Left ventricle myocardium inferior (tissue), 1 donor: ENCODE data around the gene MRC2. TPM values are rescaled to one million over a fixed set of nuclear protein-coding genes. Genes with fewer than 3 reads are reported as not detected.

Experiments used
- DNase-seq: peaks from one replicate; pipeline ENCODE4 v3.0.0-alpha.2; 2020
- H3K27ac ChIP-seq: fragments of 200-600 bp; replicated peaks from 2 replicates; pipeline ENCODE4 v1.8.0; 2021
- H3K27me3 ChIP-seq: fragments of 200-600 bp; 2 replicates; pipeline ENCODE4 v1.8.0; 2021; ENCODE audit warnings: low read depth
- H3K36me3 ChIP-seq: fragments of 200-600 bp; 2 replicates; pipeline ENCODE4 v1.8.0; 2021
- H3K4me1 ChIP-seq: fragments of 200-600 bp; 2 replicates; pipeline ENCODE4 v1.8.0; 2021
- H3K4me3 ChIP-seq: fragments of 200-600 bp; 2 replicates; pipeline ENCODE4 v1.8.0; 2021; ENCODE audit warnings: mild to moderate bottlenecking, moderate library complexity
- H3K9me3 ChIP-seq: fragments of 200-600 bp; replicated peaks from 2 replicates; pipeline ENCODE4 v1.8.0; 2021
- CTCF ChIP-seq: fragments of 200-600 bp; IDR thresholded peaks from 2 replicates; pipeline ENCODE4 v1.8.0; 2021; ENCODE audit warnings: antibody characterized with exemption, mild to moderate bottlenecking, borderline replicate concordance
- intact Hi-C: fragments of 100-400 bp; cut with micrococcal nuclease; formaldehyde crosslinking; loops from one replicate; pipeline ENCODE4 v1.11.0; 2022
- total RNA-seq: library from RNA; stranded (reverse); fragmentation: NEBNext Ultra II Directional; extraction: Animal tissue kit (Norgen Biotek cat#: 25700); gene quantifications from one replicate; pipeline ENCODE4 v1.2.1, GENCODE V29; 2021
- donor health status: DM: no; HTN: yes; CAD: no; lungs with severe emphysema.

The MRC2 gene
- total RNA-seq, 1 donor from 2014 or later, result 22.8 TPM

GRCh38 chr17:62661337-62661736 is 33.9 kb downstream of the MRC2 start:
- Histone ChIP-seq H3K9me3 (peaks cover 15% of the 10 kb centered on the region), H3K4me1 (peaks cover 4% of the 10 kb centered on the region), H3K36me3 (peaks cover 4% of the 10 kb centered on the region), H3K4me3 (no peak overlapping the region), H3K27ac (no peak overlapping the region), H3K27me3 (peaks cover 9% of the 10 kb centered on the region)
- no peak for DNase-seq
- TF ChIP-seq CTCF, result no peak
- intact Hi-C loops, result no loop called here

- Histone ChIP-seq H3K27me3 (peaks cover 9% of the 10 kb centered on the region), H3K9me3 (peaks cover 15% of the 10 kb centered on the region), H3K4me1 (no peaks in the 10 kb centered on the region), H3K27ac (no peak overlapping the region), H3K4me3 (no peak overlapping the region), H3K36me3 (peaks cover 4% of the 10 kb centered on the region)
- DNase-seq, result no peak
- TF ChIP-seq CTCF, result no peak
- intact Hi-C loops, result no loop called here
Observed at GRCh38 chr17:62662855-62663254, 35.4 kb downstream of the MRC2 start.

DNA sequence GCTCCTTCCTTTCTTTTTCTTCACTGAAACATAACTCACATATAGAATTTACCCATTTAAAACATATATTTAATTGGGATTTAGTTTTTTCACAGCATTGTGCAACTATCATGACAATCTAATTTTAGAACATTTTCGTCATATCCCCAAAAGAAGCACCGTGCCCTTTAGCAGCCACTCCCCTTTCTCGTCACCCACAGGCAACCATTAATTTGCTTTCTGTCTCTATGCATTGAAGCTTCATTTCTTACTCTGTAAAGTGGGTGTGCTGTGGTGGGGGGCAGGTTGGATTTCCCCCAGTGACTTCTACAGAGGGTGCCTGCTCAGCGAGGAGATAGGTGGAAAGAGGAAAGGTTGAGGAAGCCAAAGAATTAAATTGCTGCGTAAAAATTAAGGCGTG is 35.8 kb downstream of the MRC2 start:
- intact Hi-C loops, result no loop called here

DNA sequence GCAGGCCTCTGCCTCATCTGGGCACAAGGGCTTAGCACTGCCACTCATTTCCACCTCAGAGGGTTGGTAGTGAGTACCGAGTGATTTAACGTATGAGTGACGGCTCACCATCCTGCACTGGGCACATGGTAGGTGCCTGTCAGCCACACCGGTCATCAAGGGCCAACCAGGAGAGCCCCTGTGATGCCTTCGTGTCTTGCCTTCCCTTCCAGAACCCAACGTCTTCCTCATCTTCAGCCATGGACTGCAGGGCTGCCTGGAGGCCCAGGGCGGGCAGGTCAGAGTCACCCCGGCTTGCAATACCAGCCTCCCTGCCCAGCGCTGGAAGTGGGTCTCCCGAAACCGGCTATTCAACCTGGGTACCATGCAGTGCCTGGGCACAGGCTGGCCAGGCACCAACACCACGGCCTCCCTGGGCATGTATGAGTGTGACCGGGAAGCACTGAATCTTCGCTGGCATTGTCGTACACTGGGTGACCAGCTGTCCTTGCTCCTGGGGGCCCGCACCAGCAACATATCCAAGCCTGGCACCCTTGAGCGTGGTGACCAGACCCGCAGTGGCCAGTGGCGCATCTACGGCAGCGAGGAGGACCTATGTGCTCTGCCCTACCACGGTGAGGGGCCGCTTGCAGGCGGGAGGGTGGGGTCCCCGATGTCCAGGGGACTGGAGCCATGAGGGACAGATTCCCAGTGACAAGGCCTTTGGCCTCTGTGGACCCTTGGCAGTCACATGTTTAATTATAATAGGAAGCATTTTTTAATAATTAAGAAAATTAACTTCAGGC is 37.1 kb downstream of the MRC2 start:
- Histone ChIP-seq H3K9me3 (peaks cover 15% of the 10 kb centered on the region), H3K4me1 (no peaks in the 10 kb centered on the region), H3K27ac (no peak overlapping the region), H3K27me3 (peaks cover 9% of the 10 kb centered on the region), H3K4me3 (no peak overlapping the region), H3K36me3 (peaks cover 4% of the 10 kb centered on the region)
- TF ChIP-seq CTCF, result no peak
- DNase-seq, result no peak
- intact Hi-C loops, result no loop called here

More for the DNA sequence above, 35.8 kb downstream of the MRC2 start:
- H3K9me3 ChIP-seq, result peaks cover 15% of the 10 kb centered on the region
- peaks cover 4% of the 10 kb centered on the region for H3K36me3 ChIP-seq
- peaks cover 9% of the 10 kb centered on the region for H3K27me3 ChIP-seq
- DNase-seq, result no peak
- no peak for TF ChIP-seq CTCF
- no peak overlapping the region for H3K27ac ChIP-seq
- no peaks in the 10 kb centered on the region for H3K4me1 ChIP-seq
- no peak overlapping the region for H3K4me3 ChIP-seq

GRCh38 chr17:62665599-62665998 is 38.1 kb downstream of the MRC2 start:
- peaks cover 9% of the 10 kb centered on the region for H3K9me3 ChIP-seq
- TF ChIP-seq CTCF, result no peak
- no peak overlapping the region for H3K4me3 ChIP-seq
- H3K36me3 ChIP-seq, result peaks cover under 1% of the 10 kb centered on the region
- DNase-seq, result no peak
- H3K27ac ChIP-seq, result no peak overlapping the region
- H3K27me3 ChIP-seq, result peaks cover 9% of the 10 kb centered on the region
- no peaks in the 10 kb centered on the region for H3K4me1 ChIP-seq
- intact Hi-C loops, result no loop called here
